NB4 (cell line): ENCODE measurements around the gene KLC4.

Experiments
- POLR2A ChIP-seq: IDR thresholded peaks from 2 replicates; pipeline ENCODE4 v1.6.1; 2011; ENCODE audit warnings: mild to moderate bottlenecking; ENCODE audit not compliant: insufficient read length; ENCODE audit errors: extremely low read depth
- TF ChIP-seq, protein P1 (sequence below): IDR thresholded peaks from one replicate; pipeline ENCODE4 v1.5.1; 2012; ENCODE audit warnings: low read depth, low read length

DNA sequence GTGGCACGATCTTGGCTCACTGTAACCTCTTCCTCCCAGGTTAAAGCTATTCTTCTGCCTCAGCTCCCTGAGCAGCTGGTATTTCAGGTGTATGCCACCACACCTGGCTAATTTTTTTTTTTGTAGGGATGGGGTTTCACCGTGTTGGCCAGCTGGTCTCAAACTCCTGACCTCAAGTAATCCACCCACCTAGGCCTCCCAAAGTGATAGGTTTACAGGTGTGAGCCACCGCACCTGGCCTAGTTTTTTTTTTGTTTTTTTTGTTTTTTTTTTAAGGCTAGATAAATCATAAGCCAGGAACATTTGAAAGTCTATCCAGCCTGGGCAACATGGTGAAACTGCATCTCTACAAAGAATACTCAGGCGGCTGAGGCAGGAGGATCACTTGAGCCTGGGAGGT, 27.1 kb upstream of the KLC4 start:
- TF ChIP-seq, protein P1, sequence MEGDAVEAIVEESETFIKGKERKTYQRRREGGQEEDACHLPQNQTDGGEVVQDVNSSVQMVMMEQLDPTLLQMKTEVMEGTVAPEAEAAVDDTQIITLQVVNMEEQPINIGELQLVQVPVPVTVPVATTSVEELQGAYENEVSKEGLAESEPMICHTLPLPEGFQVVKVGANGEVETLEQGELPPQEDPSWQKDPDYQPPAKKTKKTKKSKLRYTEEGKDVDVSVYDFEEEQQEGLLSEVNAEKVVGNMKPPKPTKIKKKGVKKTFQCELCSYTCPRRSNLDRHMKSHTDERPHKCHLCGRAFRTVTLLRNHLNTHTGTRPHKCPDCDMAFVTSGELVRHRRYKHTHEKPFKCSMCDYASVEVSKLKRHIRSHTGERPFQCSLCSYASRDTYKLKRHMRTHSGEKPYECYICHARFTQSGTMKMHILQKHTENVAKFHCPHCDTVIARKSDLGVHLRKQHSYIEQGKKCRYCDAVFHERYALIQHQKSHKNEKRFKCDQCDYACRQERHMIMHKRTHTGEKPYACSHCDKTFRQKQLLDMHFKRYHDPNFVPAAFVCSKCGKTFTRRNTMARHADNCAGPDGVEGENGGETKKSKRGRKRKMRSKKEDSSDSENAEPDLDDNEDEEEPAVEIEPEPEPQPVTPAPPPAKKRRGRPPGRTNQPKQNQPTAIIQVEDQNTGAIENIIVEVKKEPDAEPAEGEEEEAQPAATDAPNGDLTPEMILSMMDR = no peak
- TF ChIP-seq POLR2A = no peak
